GM23248 (cell line): ENCODE data around the gene FOXRED2.

Experiments
- EZH2 ChIP-seq: fragments of 200-600 bp; sonication (generic); IDR thresholded peaks from 2 replicates; pipeline ENCODE4 v1.6.1; 2018; ENCODE audit warnings: antibody characterized with exemption, mild to moderate bottlenecking; ENCODE audit not compliant: insufficient read depth, poor library complexity, severe bottlenecking
- EZH2phosphoT487 ChIP-seq: fragments of 200-600 bp; sonication (generic); IDR thresholded peaks from 2 replicates; pipeline ENCODE4 v1.6.1; 2018; ENCODE audit warnings: antibody characterized with exemption, moderate library complexity, mild to moderate bottlenecking, low read depth; ENCODE audit not compliant: insufficient read depth

DNA sequence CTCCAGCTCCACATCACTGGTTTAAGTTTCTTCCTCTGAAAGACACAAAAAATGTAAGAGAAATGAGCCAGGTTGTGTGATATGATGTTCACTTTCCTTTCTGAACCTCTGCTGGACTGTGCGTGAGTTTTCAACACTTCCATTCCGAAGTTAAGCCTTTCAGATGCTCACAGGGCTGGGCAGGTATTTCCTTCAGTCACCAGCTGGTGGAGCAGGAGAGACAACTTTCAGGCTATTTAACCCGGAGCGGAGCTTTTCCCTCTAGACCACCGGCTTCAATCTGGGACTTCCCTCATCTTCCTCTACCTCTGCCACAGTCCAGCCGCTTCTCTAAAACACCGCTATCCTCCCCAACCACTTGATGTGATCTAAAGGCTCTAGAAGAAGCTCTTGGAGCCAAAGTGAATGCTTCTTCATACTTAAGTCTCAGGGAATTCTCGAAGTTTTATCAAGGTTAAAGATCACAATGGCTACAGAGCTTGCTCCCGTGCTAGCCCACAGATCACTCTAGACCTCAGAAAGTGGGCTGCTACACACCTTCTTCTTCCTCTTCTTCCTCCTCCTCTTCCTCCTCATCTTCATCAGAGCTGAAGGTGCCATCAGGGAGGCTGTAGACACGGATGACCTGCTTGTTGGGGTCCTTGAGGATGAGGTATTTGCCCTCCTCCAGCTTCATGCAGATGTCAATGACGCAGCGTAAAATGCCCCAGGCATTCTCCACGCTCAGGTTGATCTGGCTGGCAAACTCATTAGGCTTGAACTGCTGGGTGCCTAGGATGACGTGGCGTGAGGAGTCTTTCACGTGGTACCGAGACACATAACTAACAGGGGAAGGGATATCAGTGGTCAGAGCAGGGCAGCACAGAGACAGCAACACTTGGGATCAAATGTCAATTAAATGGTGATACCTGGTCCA is 4.4 kb upstream of the FOXRED2 start:
- TF ChIP-seq EZH2 (no peak), EZH2phosphoT487 (no peak)
